GM12878 (cell line): ENCODE results near the gene RAB34. TPM values are rescaled to one million over a fixed set of nuclear protein-coding genes. Genes with fewer than 3 reads are reported as not detected.

Source experiments
- CBX5 ChIP-seq: sonication (generic); IDR thresholded peaks from 2 replicates; pipeline ENCODE4 v1.6.1; 2016; ENCODE audit warnings: low read depth, moderate library complexity, mild to moderate bottlenecking, inconsistent platforms
- EGR1 ChIP-seq, 2 experiments: IDR thresholded peaks; 1 replicate in 1 of 2; 2 replicates in 1 of 2; pipeline ENCODE4 v1.6.1; 2011 to 2012; ENCODE audit warnings: low read depth in 2 of 2, low read length in 2 of 2, borderline replicate concordance in 1 of 2, mild to moderate bottlenecking in 1 of 2, moderate library complexity in 1 of 2
- ELK1 ChIP-seq: IDR thresholded peaks from 2 replicates; pipeline ENCODE4 v1.6.1; 2012; ENCODE audit warnings: low read depth, low read length, improper control_type of control experiment
- EP300 ChIP-seq, 2 experiments: fragments of 150-350 bp in 1 of 2; IDR thresholded peaks; 2 replicates each; pipeline ENCODE4 v1.6.1; 2011 to 2012; ENCODE audit warnings: low read depth in 2 of 2, low read length in 2 of 2, borderline replicate concordance in 1 of 2, improper control_type of control experiment in 1 of 2, inconsistent platforms in 1 of 2; ENCODE audit not compliant: control insufficient read depth in 1 of 2
- HDAC2 ChIP-seq: fragments of 200-600 bp; sonication (generic); IDR thresholded peaks from 2 replicates; pipeline ENCODE4 v1.6.1; 2017
- HDAC6 ChIP-seq: fragments of 200-600 bp; sonication (generic); IDR thresholded peaks from one replicate; pipeline ENCODE4 v1.8.0; 2017; ENCODE audit warnings: antibody characterized with exemption; ENCODE audit not compliant: unreplicated experiment
- MYC ChIP-seq: IDR thresholded peaks from 2 replicates; pipeline ENCODE4 v1.6.1; 2011; ENCODE audit warnings: mild to moderate bottlenecking, low read length, moderate library complexity, inconsistent platforms; ENCODE audit not compliant: insufficient read depth, insufficient replicate concordance, insufficient read length, severe bottlenecking
- POU2F2 ChIP-seq: IDR thresholded peaks from 3 replicates; pipeline ENCODE4 v1.6.1; 2011; ENCODE audit warnings: low read depth, mild to moderate bottlenecking, low read length, borderline replicate concordance
- PRDM15 ChIP-seq: fragments of 450-650 bp; formaldehyde crosslinking; IDR thresholded peaks from 2 replicates; pipeline ENCODE4 v1.4.0; 2020; ENCODE audit warnings: mild to moderate bottlenecking, moderate library complexity
- SIX5 ChIP-seq: IDR thresholded peaks from 2 replicates; pipeline ENCODE4 v1.6.1; 2011; ENCODE audit warnings: mild to moderate bottlenecking, low read depth, low read length, moderate library complexity; ENCODE audit not compliant: severe bottlenecking
- SMARCA5 ChIP-seq: fragments of 450-650 bp; IDR thresholded peaks from 2 replicates; pipeline ENCODE4 v1.6.1; 2017; ENCODE audit warnings: mild to moderate bottlenecking
- SREBF1 ChIP-seq: IDR thresholded peaks from 2 replicates; pipeline ENCODE4 v1.6.1; 2012; ENCODE audit warnings: mild to moderate bottlenecking, low read length
- TARDBP ChIP-seq: IDR thresholded peaks from 2 replicates; pipeline ENCODE4 v1.6.1; 2016; ENCODE audit warnings: borderline replicate concordance
- TCF7 ChIP-seq: IDR thresholded peaks from 2 replicates; pipeline ENCODE4 v1.6.1; 2014; ENCODE audit warnings: antibody characterized with exemption, borderline replicate concordance
- USF2 ChIP-seq: IDR thresholded peaks from 2 replicates; pipeline ENCODE4 v1.6.1; 2011; ENCODE audit warnings: low read depth, low read length, improper control_type of control experiment, borderline replicate concordance
- YBX1 ChIP-seq: fragments of 450-650 bp; IDR thresholded peaks from 2 replicates; pipeline ENCODE4 v1.6.1; 2016; ENCODE audit warnings: antibody characterized with exemption
- polyA plus RNA-seq, 11 experiments: library from polyadenylated mRNA; depleted of rRNA in 4 of 11; unstranded in 6 of 11; stranded (reverse) in 5 of 11; fragments of >200 nt; fragmentation: Nextera tagmentation in 4 of 11; fragmentation: Illumina TruSeq in 1 of 11; extraction: Ambion mirVana in 4 of 11; extraction: Trizol in 1 of 11; gene quantifications; 1 replicate in 1 of 11; 2 replicates in 10 of 11; pipeline versions ENCODE4 v1.2.1 to v1.2.3, GENCODE V29; 2011 to 2016; ENCODE audit warnings: inconsistent platforms in 2 of 11, missing spikeins in 2 of 11, low read depth in 1 of 11
- total RNA-seq, 4 experiments: library from RNA; depleted of rRNA in 3 of 4; stranded (reverse); fragments of >200 nt in 3 of 4; fragmentation: Illumina TruSeq in 1 of 4; extraction: Trizol in 1 of 4; gene quantifications; 2 replicates each; pipeline versions ENCODE4 v1.2.1 to v1.2.3, GENCODE V29; 2013 to 2021
- TF ChIP-seq, protein P1 (sequence below): fragments of 450-650 bp; IDR thresholded peaks from 2 replicates; pipeline ENCODE4 v1.6.1; 2016; ENCODE audit warnings: mild to moderate bottlenecking
- TF ChIP-seq, protein P2 (sequence below): fragments of 150-350 bp; IDR thresholded peaks from 2 replicates; pipeline ENCODE4 v1.6.1; 2016; ENCODE audit warnings: low read depth, low read length

RAB34 gene
- total and polyA plus RNA-seq, 10 of the 15 experiments (the other 5 are each of a cell fraction or from before 2014, with no cell fraction given), result 0.37 to 46.4 (median 32.8) TPM

- TF ChIP-seq ELK1 (no peak), HDAC2 (no peak; the same call in 1 of the 2 replicates), SREBF1 (no peak), MYC (peak; percentile 81), CBX5 (no peak), SIX5 (no peak), HDAC6 (no peak), TCF7 (no peak), SMARCA5 (peak; percentile 72; the same call in 1 of the 2 replicates), POU2F2 (0 out of 3 replicates have a peak, but pooled peaks have one; percentile 59), USF2 (peak; percentile 63), PRDM15 (no peak), TARDBP (no peak), EGR1 (IDR thresholded peaks at IDR 0.05; ENCODE audit: borderline replicate concordance in 1 of 2, low read depth in 2 of 2, low read length in 2 of 2) (no peak), EP300 (IDR thresholded peaks at IDR 0.05; ENCODE audit: borderline replicate concordance in 1 of 2, control insufficient read depth in 1 of 2, low read depth in 2 of 2, low read length in 2 of 2) (peak; percentile 45 to 73; a peak in 3 of 4 replicates), YBX1 (no peak)
- TF ChIP-seq, protein P1, sequence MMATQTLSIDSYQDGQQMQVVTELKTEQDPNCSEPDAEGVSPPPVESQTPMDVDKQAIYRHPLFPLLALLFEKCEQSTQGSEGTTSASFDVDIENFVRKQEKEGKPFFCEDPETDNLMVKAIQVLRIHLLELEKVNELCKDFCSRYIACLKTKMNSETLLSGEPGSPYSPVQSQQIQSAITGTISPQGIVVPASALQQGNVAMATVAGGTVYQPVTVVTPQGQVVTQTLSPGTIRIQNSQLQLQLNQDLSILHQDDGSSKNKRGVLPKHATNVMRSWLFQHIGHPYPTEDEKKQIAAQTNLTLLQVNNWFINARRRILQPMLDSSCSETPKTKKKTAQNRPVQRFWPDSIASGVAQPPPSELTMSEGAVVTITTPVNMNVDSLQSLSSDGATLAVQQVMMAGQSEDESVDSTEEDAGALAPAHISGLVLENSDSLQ, result peak; percentile 34; the same call in 1 of the 2 replicates
- TF ChIP-seq, protein P2, sequence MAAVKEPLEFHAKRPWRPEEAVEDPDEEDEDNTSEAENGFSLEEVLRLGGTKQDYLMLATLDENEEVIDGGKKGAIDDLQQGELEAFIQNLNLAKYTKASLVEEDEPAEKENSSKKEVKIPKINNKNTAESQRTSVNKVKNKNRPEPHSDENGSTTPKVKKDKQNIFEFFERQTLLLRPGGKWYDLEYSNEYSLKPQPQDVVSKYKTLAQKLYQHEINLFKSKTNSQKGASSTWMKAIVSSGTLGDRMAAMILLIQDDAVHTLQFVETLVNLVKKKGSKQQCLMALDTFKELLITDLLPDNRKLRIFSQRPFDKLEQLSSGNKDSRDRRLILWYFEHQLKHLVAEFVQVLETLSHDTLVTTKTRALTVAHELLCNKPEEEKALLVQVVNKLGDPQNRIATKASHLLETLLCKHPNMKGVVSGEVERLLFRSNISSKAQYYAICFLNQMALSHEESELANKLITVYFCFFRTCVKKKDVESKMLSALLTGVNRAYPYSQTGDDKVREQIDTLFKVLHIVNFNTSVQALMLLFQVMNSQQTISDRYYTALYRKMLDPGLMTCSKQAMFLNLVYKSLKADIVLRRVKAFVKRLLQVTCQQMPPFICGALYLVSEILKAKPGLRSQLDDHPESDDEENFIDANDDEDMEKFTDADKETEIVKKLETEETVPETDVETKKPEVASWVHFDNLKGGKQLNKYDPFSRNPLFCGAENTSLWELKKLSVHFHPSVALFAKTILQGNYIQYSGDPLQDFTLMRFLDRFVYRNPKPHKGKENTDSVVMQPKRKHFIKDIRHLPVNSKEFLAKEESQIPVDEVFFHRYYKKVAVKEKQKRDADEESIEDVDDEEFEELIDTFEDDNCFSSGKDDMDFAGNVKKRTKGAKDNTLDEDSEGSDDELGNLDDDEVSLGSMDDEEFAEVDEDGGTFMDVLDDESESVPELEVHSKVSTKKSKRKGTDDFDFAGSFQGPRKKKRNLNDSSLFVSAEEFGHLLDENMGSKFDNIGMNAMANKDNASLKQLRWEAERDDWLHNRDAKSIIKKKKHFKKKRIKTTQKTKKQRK, result no peak
Measured at GRCh38 chr17:28737770-28738679, 20.4 kb upstream of the RAB34 start (continued).
